Mucosa of descending colon (tissue), 3 donors: ENCODE results near the gene GALNT10. TPM values are rescaled to one million over a fixed set of nuclear protein-coding genes. Genes with fewer than 3 reads are reported as not detected.
A peak's percentile ranks its signal among the peaks of the same experiment; 100 is the strongest.

Experiments
- ATAC-seq: fragments of 200-7000 bp; cut with Tn5 transposase; one replicate; pipeline ENCODE4 v1.9.1; 2020; ENCODE audit warnings: mild to moderate bottlenecking, moderate library complexity
- DNase-seq, 3 donors: peaks; one replicate each; pipeline ENCODE4 v3.0.0-alpha.2; 2020
- H3K36me3 ChIP-seq: fragments of 200-600 bp; one replicate; pipeline ENCODE4 v1.8.0; 2021; ENCODE audit warnings: low read depth, mild to moderate bottlenecking
- H3K4me1 ChIP-seq: fragments of 200-600 bp; one replicate; pipeline ENCODE4 v1.8.0; 2021; ENCODE audit warnings: low read depth, mild to moderate bottlenecking
- H3K4me3 ChIP-seq: fragments of 200-600 bp; one replicate; pipeline ENCODE4 v1.8.0; 2021; ENCODE audit warnings: mild to moderate bottlenecking
- H3K9me3 ChIP-seq: fragments of 200-600 bp; one replicate; pipeline ENCODE4 v1.8.0; 2021; ENCODE audit warnings: mild to moderate bottlenecking
- CTCF ChIP-seq: fragments of 200-600 bp; IDR thresholded peaks from one replicate; pipeline ENCODE4 v1.8.0; 2022; ENCODE audit warnings: antibody characterized with exemption, mild to moderate bottlenecking
- intact Hi-C, 2 donors: fragments of 100-400 bp; cut with DNase I in 1 of 2; cut with micrococcal nuclease in 1 of 2; formaldehyde crosslinking; loops; one replicate each; pipeline versions ENCODE4 v1.11.0 to v1.11.1; 2022; cut with DNase I, micrococcal nuclease
- total RNA-seq, 3 donors: library from RNA; stranded (reverse); fragmentation: NEBNext Ultra II Directional in 2 of 3; extraction: Animal tissue kit (Norgen Biotek cat#: 25700) in 2 of 3; gene quantifications; one replicate each; pipeline versions ENCODE4 v1.2.1 to v1.2.4, GENCODE V29; 2021 to 2023
- donor health status: DM: no; HTN: no; CAD: no; lungs with moderate emphysema.
- donor health status: DM: no; HTN: no; CAD: no.
- donor health status: DM: no; HTN: yes; CAD: no.

Gene GALNT10
- total RNA-seq, 3 donors from 2014 or later = 38.5 to 51.5 (median 41.4) TPM

- Histone ChIP-seq H3K4me3 (no peak overlapping the region), H3K9me3 (no peaks in the 10 kb centered on the region), H3K36me3 (no peaks in the 10 kb centered on the region), H3K4me1 (no peaks in the 10 kb centered on the region)
- TF ChIP-seq CTCF = no peak
- peak; percentile 44 for ATAC-seq
- intact Hi-C loops = no loop called here
- DNase-seq = peak in 1 of 3 donors; percentile 7
Observed at GRCh38 chr5:154371687-154372086, 181.2 kb downstream of the GALNT10 start.

- intact Hi-C loops = no loop called here
- Histone ChIP-seq H3K4me3 (no peak overlapping the region), H3K4me1 (no peaks in the 10 kb centered on the region), H3K36me3 (no peaks in the 10 kb centered on the region), H3K9me3 (no peaks in the 10 kb centered on the region)
- ATAC-seq (no peak), DNase-seq (no peak)
- no peak for TF ChIP-seq CTCF
Observed at GRCh38 chr5:154372661-154373060, 182.1 kb downstream of the GALNT10 start.

GRCh38 chr5:154373326-154373725 lies 182.8 kb downstream of the GALNT10 start:
- Histone ChIP-seq H3K36me3 (no peaks in the 10 kb centered on the region), H3K4me3 (no peak overlapping the region), H3K9me3 (no peaks in the 10 kb centered on the region), H3K4me1 (no peaks in the 10 kb centered on the region)
- intact Hi-C loops = no loop called here
- ATAC-seq (no peak), DNase-seq (no peak)
- TF ChIP-seq CTCF = no peak

- no peak for TF ChIP-seq CTCF
- Histone ChIP-seq H3K9me3 (no peaks in the 10 kb centered on the region), H3K4me1 (no peaks in the 10 kb centered on the region), H3K36me3 (no peaks in the 10 kb centered on the region), H3K4me3 (no peak overlapping the region)
- intact Hi-C loops = no loop called here
- ATAC-seq (no peak), DNase-seq (no peak)
Observed at GRCh38 chr5:154373729-154374179, 183.2 kb downstream of the GALNT10 start.

- intact Hi-C loops = no loop called here
- ATAC-seq = no peak
Observed at GRCh38 chr5:154374264-154374663, 183.7 kb downstream of the GALNT10 start.

More at GRCh38 chr5:154374264-154374663, 183.7 kb downstream of the GALNT10 start:
- Histone ChIP-seq H3K36me3 (no peaks in the 10 kb centered on the region), H3K4me3 (no peak overlapping the region), H3K9me3 (no peaks in the 10 kb centered on the region), H3K4me1 (no peaks in the 10 kb centered on the region)
- DNase-seq = no peak
- no peak for TF ChIP-seq CTCF
